Stimulated activated CD4-positive, alpha-beta T cell treated with anti-CD3 and anti-CD28 coated beads, Interleukin-4, amount 100 ng/mL, for 48 hours (primary cell): ENCODE measurements around the gene CWC25.
"Not testable (repeated sequence)": the region's sequence is repeated elsewhere in the genome, so short reads cannot be mapped to it uniquely, and the experiment has no call there.

Experiments
- DNase-seq, 2 donors: peaks; one replicate each; pipeline ENCODE4 v3.0.0-alpha.2; 2020; ENCODE audit warnings: low read depth in 2 of 2

CWC25 gene

DNA sequence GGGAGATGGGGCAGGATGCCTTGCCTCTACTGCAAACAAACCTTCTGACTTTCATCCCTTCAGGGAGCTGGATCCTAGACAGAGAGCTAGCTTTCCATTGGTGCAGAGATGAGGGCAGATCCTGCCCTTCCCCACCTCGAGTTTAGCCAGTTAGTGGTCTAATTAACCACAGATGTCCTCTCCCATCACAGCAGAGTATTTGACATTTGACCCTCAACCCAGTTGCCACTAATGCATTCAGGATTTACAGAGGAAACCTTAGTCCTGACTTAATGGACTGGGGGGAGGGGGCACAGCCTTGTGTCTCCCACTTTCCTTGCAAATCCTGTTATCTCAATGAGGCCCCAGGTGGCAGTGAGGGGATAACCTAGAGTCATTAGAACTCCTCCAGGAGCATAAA is 35.9 kb downstream of the CWC25 start:
- DNase-seq = no peak

DNA sequence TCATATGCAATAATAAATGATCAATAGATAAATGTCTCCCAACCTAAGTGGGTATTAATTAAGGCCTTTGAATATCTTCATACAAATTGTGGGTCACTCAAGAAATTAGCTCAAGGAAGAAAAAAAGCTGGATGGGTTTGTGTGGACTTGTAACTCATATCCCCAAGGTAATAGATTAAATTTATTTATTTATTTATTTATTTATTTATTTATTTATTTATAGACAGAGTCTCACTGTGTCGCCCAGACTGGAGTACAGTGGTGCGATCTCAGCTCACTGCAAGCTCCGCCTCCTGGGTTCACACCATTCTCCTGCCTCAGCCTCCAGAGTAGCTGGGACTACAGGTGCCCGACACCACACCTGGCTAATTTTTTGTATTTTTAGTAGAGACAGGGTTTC is 37.1 kb downstream of the CWC25 start:
- not testable (repeated sequence) for DNase-seq

GRCh38 chr17:38786372-38786771 is 38.7 kb downstream of the CWC25 start:
- no peak for DNase-seq

GRCh38 chr17:38783227-38783626 is 41.9 kb downstream of the CWC25 start:
- DNase-seq = no peak

DNA sequence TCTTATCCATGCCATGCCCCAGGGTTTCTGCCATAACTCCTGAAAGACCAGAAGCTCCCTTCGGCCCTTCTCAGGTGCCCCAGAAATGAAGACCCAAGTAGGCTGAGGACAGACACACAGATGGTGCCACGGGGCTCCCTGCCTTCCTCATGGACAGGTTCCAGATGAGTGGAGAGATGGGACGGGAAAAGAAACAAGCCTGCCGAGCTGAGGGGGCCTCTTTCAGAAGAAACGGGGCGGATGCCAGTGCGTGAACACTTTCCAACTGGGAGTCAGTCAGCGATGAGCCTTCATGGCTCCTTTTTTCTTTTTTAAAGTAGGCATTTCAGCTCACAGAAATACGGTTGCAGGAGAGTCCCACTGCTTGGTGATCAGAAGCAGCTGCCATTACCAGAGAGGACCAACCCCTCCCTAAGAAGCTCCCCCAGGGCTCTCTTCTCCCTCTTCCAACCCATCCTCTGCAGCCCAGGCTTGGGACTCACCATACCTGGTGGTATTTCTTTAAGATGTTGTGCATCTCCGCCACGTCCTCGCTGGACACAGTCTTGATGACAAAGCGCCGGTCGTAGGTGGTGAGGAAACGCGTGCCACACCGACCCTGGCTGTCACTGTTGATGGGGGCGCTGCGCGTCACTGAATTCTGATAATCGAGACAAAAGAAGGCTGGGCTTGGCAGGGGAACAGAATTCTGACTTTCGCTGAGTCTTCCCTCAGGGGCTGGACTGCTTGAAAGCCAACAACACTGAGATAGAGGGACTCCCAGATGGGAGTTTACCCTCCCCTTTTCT is 45.0 kb downstream of the CWC25 start:
- no peak for DNase-seq

DNA sequence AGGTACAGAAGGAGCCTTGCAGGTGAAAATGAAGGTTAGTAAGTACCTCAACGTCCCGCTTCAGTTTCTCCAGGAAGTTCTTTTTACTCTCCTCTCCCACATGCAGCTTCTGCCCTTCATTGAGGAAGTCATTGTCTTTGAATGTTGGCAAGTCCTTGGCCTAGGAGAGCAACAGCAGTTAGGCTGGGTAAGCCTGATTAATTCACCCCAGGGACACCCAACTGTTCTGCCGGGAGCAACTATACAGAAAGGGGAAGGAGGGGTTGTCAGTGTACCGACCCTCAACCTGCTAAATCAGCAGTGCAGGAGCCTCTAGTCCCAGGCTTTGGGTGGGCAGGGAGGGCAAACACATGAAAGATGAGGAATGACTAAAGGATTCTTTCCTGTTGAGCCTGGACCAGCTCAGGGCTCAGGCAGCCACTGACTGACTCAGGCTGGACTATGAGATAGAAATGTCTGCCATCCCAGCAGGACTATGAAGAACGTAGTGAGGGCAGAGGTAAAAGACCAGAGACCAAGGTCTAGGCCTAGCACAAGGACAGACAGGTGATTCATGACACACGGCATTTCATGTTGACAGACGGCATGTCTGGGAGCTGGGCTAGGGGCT is 47.4 kb downstream of the CWC25 start:
- DNase-seq = no peak

DNA sequence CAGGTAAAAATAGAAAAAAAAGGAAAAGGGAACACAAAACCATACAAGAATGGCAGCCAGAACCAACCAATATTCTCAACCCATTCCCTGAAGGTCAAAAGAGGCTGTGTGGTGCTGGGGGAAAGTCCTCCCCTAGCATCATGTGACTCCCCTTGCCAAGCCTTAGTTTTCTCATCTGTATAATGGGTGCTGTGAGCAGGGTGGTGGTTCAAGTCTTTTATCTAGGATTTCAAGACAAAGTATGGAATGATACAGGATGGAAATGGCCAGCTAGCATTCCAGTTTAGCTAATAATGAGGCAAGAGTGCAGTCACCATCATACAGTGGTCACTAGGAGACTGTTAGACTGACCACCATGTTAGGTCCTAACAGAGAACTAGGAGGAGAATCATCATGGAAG is 51.9 kb downstream of the CWC25 start:
- DNase-seq = no peak

DNA sequence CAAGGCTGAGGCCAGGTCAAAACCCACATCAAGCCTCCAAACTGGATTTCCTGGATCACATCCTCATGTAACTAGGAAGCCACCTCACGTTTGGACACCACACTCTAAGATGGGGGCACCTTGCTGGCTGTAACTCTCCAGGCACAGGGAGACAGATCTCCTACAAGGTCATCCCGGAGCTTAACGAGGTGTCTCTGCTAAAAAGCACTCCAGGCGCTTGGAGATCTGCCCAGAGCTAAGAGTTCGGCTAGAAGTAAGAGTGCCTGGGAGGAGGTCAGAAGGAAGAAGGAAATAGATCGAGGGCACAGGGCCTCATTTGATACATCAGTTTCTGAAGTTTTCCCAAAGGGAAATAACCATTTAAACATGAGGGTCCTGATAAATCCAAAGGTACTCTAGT is 56.7 kb downstream of the CWC25 start:
- no peak for DNase-seq

GRCh38 chr17:38766341-38766740 is 58.8 kb downstream of the CWC25 start:
- no peak for DNase-seq

GRCh38 chr17:38762231-38762630 is 62.9 kb downstream of the CWC25 start:
- no peak for DNase-seq

DNA sequence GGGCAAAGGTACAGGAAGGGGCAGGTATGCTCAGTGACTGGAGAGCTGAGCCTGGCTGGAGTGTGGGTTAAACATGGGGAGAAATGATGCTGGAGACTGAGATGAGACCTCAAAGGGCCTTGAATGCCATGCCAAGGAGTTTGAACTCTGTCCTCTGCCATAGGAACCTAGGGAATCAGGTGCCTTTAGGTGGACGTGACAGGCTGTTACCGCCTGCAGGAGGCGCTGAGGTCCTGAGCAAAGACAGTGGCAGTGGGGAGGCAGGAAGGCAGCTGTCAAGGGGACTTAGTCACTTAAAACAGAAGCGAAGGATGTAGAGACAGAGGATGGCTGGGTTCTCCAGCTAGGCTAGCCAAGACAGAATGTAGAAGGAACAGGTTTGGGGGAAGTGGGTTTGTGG is 63.5 kb downstream of the CWC25 start:
- DNase-seq = no peak

DNA sequence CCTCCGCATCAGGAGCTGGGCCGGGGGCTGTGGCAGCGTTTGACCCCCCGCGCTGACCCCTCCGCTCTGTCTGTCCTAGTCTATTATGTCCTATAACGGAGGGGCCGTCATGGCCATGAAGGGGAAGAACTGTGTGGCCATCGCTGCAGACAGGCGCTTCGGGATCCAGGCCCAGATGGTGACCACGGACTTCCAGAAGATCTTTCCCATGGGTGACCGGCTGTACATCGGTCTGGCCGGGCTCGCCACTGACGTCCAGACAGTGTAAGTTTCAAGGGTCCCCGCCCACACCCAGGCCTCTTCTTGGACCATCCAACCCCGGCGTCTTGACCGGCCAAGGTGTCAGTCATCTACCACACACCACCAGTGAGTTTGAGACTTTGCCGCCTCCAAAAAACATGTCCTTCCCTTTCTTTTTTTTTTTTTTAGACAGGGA is 72.0 kb downstream of the CWC25 start:
- DNase-seq = no peak

- peak; percentile 91 to 98 for DNase-seq
These were observed 72.6 kb downstream of the CWC25 start, which contains the start of gene PSMB3 for GRCh38 chr17:38752308-38753070. TSS of gene PSMB3 (plus strand) at chr17:38752741. CDS start at chr17:38752827, 86 bp downstream.

GRCh38 chr17:38751808-38752307 is 73.3 kb downstream of the CWC25 start:
- DNase-seq = peak; percentile 72 to 90

DNA sequence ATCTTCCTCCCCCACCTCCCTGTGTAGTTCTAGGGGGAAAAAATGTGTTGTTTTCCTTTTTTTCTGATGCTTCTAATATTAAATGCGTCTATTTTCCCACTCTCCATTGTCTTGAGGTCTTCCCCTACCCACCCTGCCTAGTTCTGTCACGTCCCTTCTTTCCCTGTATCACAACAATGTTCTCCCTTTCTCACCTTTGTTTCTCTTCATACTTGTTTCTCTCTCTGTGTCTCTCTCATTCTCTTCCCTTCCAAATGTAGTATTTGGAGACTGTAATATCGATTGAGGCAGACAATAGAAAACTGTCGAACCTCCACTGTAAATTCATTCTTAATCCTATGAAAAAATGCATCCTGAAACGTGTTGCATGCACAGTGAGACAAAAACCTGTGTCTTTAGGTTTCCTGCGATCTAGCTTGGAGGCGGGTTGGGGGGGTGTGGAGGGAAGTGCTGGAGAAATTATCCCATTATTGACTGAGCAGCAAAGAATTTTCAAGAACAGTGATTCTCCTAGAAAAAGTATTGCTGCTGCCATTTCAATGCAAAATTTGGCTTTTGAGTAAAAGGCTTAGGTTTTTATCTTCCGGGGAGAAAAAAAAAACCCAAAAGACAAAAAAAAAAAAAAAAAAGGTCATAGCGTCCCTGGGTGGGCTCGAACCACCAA is 73.8 kb downstream of the CWC25 start:
- no peak for DNase-seq
